Measurements from ENCODE around the gene LILRB5.

Gene LILRB5

GRCh38 chr19:54255105-54255775 is 1.8 kb downstream of the LILRB5 start:
- no peak overlapping the region for H2AFZ ChIP-seq (ENCODE audit: low read length)
- H3K27me3 ChIP-seq (ENCODE audit: insufficient read depth, low read length) = peaks cover 17% of the 10 kb centered on the region; the same call in 1 of the 2 replicates
- no peaks in the 10 kb centered on the region for H4K20me1 ChIP-seq (ENCODE audit: insufficient read depth, low read length)
- TF ChIP-seq CTCF (IDR thresholded peaks at IDR 0.05; ENCODE audit: low read length) = no peak
- TF ChIP-seq EZH2 (IDR thresholded peaks at IDR 0.05; ENCODE audit: borderline replicate concordance, low read length) = no peak
- no peaks in the 10 kb centered on the region for H3K79me2 ChIP-seq (ENCODE audit: insufficient read depth, low read length)
- no peaks in the 10 kb centered on the region for H3F3A ChIP-seq (ENCODE audit: insufficient read depth, low read length)
- no peak overlapping the region for H3K4me3 ChIP-seq (ENCODE audit: low read depth, low read length, poor library complexity, severe bottlenecking)
- H3K4me2 ChIP-seq (ENCODE audit: low read length) = no peak overlapping the region
- no peaks in the 10 kb centered on the region for H3K36me3 ChIP-seq (ENCODE audit: insufficient read depth, low read length)
- H3K9me2 ChIP-seq (ENCODE audit: low read depth, low read length) = no peaks in the 10 kb centered on the region
- H3K27ac ChIP-seq (ENCODE audit: low read depth, low read length, poor library complexity, severe bottlenecking) = no peak overlapping the region
- no peaks in the 10 kb centered on the region for H3K4me1 ChIP-seq (ENCODE audit: insufficient read depth, low read length, severe bottlenecking)
- H3K9me3 ChIP-seq (ENCODE audit: low read length) = no peaks in the 10 kb centered on the region
- no peak overlapping the region for H3K9ac ChIP-seq (ENCODE audit: low read length)

- H3K36me3 ChIP-seq (ENCODE audit: insufficient read depth, low read length) = no peaks in the 10 kb centered on the region
- no peaks in the 10 kb centered on the region for H3K9me2 ChIP-seq (ENCODE audit: low read depth, low read length)
- H3K79me2 ChIP-seq (ENCODE audit: insufficient read depth, low read length) = no peaks in the 10 kb centered on the region
- no peak overlapping the region for H2AFZ ChIP-seq (ENCODE audit: low read length)
- no peak overlapping the region for H3K4me3 ChIP-seq (ENCODE audit: low read depth, low read length, poor library complexity, severe bottlenecking)
- no peaks in the 10 kb centered on the region for H3F3A ChIP-seq (ENCODE audit: insufficient read depth, low read length)
- no peaks in the 10 kb centered on the region for H3K9me3 ChIP-seq (ENCODE audit: low read length)
- no peaks in the 10 kb centered on the region for H3K4me1 ChIP-seq (ENCODE audit: insufficient read depth, low read length, severe bottlenecking)
- no peaks in the 10 kb centered on the region for H4K20me1 ChIP-seq (ENCODE audit: insufficient read depth, low read length)
- H3K27me3 ChIP-seq (ENCODE audit: insufficient read depth, low read length) = peaks cover 12% of the 10 kb centered on the region; the same call in 1 of the 2 replicates
- H3K27ac ChIP-seq (ENCODE audit: low read depth, low read length, poor library complexity, severe bottlenecking) = no peak overlapping the region
- H3K4me2 ChIP-seq (ENCODE audit: low read length) = no peak overlapping the region
- no peak overlapping the region for H3K9ac ChIP-seq (ENCODE audit: low read length)
- TF ChIP-seq EZH2 (IDR thresholded peaks at IDR 0.05; ENCODE audit: borderline replicate concordance, low read length) (no peak), CTCF (IDR thresholded peaks at IDR 0.05; ENCODE audit: low read length) (no peak)
Measured at GRCh38 chr19:54254195-54254906, 2.7 kb downstream of the LILRB5 start.

GRCh38 chr19:54253331-54254194 is 3.5 kb downstream of the LILRB5 start:
- H3K27me3 ChIP-seq (ENCODE audit: insufficient read depth, low read length) = peaks cover 11% of the 10 kb centered on the region; the same call in 1 of the 2 replicates
- no peak for TF ChIP-seq CTCF (IDR thresholded peaks at IDR 0.05; ENCODE audit: low read length)
- no peak for TF ChIP-seq EZH2 (IDR thresholded peaks at IDR 0.05; ENCODE audit: borderline replicate concordance, low read length)

More at GRCh38 chr19:54253331-54254194, 3.5 kb downstream of the LILRB5 start:
- Histone ChIP-seq H4K20me1 (ENCODE audit: insufficient read depth, low read length) (no peaks in the 10 kb centered on the region), H3K27ac (ENCODE audit: low read depth, low read length, poor library complexity, severe bottlenecking) (no peak overlapping the region), H3K79me2 (ENCODE audit: insufficient read depth, low read length) (no peaks in the 10 kb centered on the region), H2AFZ (ENCODE audit: low read length) (no peak overlapping the region), H3K9me2 (ENCODE audit: low read depth, low read length) (no peaks in the 10 kb centered on the region), H3K9ac (ENCODE audit: low read length) (no peak overlapping the region), H3K4me2 (ENCODE audit: low read length) (no peak overlapping the region), H3K4me3 (ENCODE audit: low read depth, low read length, poor library complexity, severe bottlenecking) (no peak overlapping the region), H3K9me3 (ENCODE audit: low read length) (no peaks in the 10 kb centered on the region), H3K4me1 (ENCODE audit: insufficient read depth, low read length, severe bottlenecking) (no peaks in the 10 kb centered on the region), H3F3A (ENCODE audit: insufficient read depth, low read length) (no peaks in the 10 kb centered on the region), H3K36me3 (ENCODE audit: insufficient read depth, low read length) (no peaks in the 10 kb centered on the region)
